Liver (tissue), 9 donors: ENCODE data around the gene MAL. TPM values are rescaled to one million over a fixed set of nuclear protein-coding genes. Genes with fewer than 3 reads are reported as not detected.

Source experiments
- DNase-seq: peaks from one replicate; pipeline ENCODE4 v3.0.0-alpha.2; 2017; ENCODE audit warnings: low spot score
- H3K27ac ChIP-seq, 2 donors: one replicate each; pipeline ENCODE4 v1.7.0; 2013; ENCODE audit warnings: inconsistent platforms in 2 of 2, low read length in 2 of 2, control low read depth in 1 of 2, low read depth in 1 of 2, mild to moderate bottlenecking in 1 of 2
- H3K27me3 ChIP-seq, 4 donors: one replicate each; pipeline versions ENCODE4 v1.6.1 to v1.7.0; 2013; ENCODE audit warnings: low read length in 3 of 4, inconsistent platforms in 1 of 4, mild to moderate bottlenecking in 1 of 4, moderate library complexity in 1 of 4; ENCODE audit not compliant: control insufficient read depth in 4 of 4, insufficient read depth in 4 of 4
- H3K36me3 ChIP-seq, 4 donors: one replicate each; pipeline versions ENCODE4 v1.6.1 to v1.7.0; 2013; ENCODE audit warnings: low read length in 3 of 4, mild to moderate bottlenecking in 3 of 4, low read depth in 1 of 4, moderate library complexity in 1 of 4; ENCODE audit not compliant: control insufficient read depth in 4 of 4, insufficient read depth in 3 of 4
- H3K4me1 ChIP-seq, 4 donors: one replicate each; pipeline versions ENCODE4 v1.6.1 to v1.7.0; 2013; ENCODE audit warnings: low read length in 3 of 4, mild to moderate bottlenecking in 3 of 4, moderate library complexity in 1 of 4; ENCODE audit not compliant: control insufficient read depth in 4 of 4, insufficient read depth in 4 of 4
- H3K4me3 ChIP-seq, 3 donors: one replicate each; pipeline versions ENCODE4 v1.6.1 to v1.7.0; 2013; ENCODE audit warnings: low read length in 3 of 3, control low read depth in 1 of 3, low read depth in 1 of 3, mild to moderate bottlenecking in 1 of 3
- H3K9ac ChIP-seq, 2 donors: one replicate each; pipeline ENCODE4 v1.7.0; 2013; ENCODE audit warnings: low read length in 2 of 2, mild to moderate bottlenecking in 2 of 2, moderate library complexity in 2 of 2, control low read depth in 1 of 2, low read depth in 1 of 2
- H3K9me3 ChIP-seq, 4 donors: one replicate each; pipeline versions ENCODE4 v1.6.1 to v1.7.0; 2013; ENCODE audit warnings: low read length in 3 of 4; ENCODE audit not compliant: control insufficient read depth in 4 of 4
- ATF3 ChIP-seq: IDR thresholded peaks from 2 replicates; pipeline ENCODE4 v1.6.1; 2016; ENCODE audit warnings: antibody characterized with exemption
- CTCF ChIP-seq: fragments of 150-350 bp; IDR thresholded peaks from 2 replicates; pipeline ENCODE4 v1.5.1; 2017; ENCODE audit warnings: improper control_type of control experiment, low read depth, low read length; ENCODE audit not compliant: missing input control
- EGR1 ChIP-seq, 2 donors: IDR thresholded peaks; 2 replicates each; pipeline ENCODE4 v1.6.1; 2016 to 2018; ENCODE audit warnings: antibody characterized with exemption in 2 of 2, low read depth in 2 of 2
- FOXA1 ChIP-seq: IDR thresholded peaks from 2 replicates; pipeline ENCODE4 v1.6.1; 2016; ENCODE audit warnings: antibody characterized with exemption
- FOXA2 ChIP-seq: IDR thresholded peaks from 2 replicates; pipeline ENCODE4 v1.6.1; 2016; ENCODE audit warnings: antibody characterized with exemption
- GABPA ChIP-seq, 2 donors: IDR thresholded peaks in 1 of 2; conservative IDR thresholded peaks in 1 of 2; 2 replicates each; pipeline ENCODE4 v1.6.1; 2016; ENCODE audit warnings: antibody characterized with exemption in 2 of 2, mild to moderate bottlenecking in 1 of 2, moderate library complexity in 1 of 2
- HNF4A ChIP-seq, 2 donors: conservative IDR thresholded peaks; 2 replicates each; pipeline ENCODE4 v1.6.1; 2016; ENCODE audit warnings: antibody characterized with exemption in 2 of 2, mild to moderate bottlenecking in 2 of 2
- HNF4G ChIP-seq: IDR thresholded peaks from 2 replicates; pipeline ENCODE4 v1.6.1; 2016; ENCODE audit warnings: antibody characterized with exemption
- JUND ChIP-seq, 2 donors: IDR thresholded peaks; 2 replicates each; pipeline ENCODE4 v1.6.1; 2016; ENCODE audit warnings: antibody characterized with exemption in 2 of 2
- MAX ChIP-seq: IDR thresholded peaks from 2 replicates; pipeline ENCODE4 v1.6.1; 2016; ENCODE audit warnings: antibody characterized with exemption
- NR2F2 ChIP-seq: IDR thresholded peaks from 2 replicates; pipeline ENCODE4 v1.6.1; 2016; ENCODE audit warnings: antibody characterized with exemption
- RAD21 ChIP-seq, 2 donors: IDR thresholded peaks; 2 replicates each; pipeline ENCODE4 v1.6.1; 2016; ENCODE audit warnings: antibody characterized with exemption in 2 of 2, mild to moderate bottlenecking in 2 of 2
- REST ChIP-seq: IDR thresholded peaks from 2 replicates; pipeline ENCODE4 v1.6.1; 2016; ENCODE audit warnings: antibody characterized with exemption, mild to moderate bottlenecking
- RXRA ChIP-seq, 2 donors: IDR thresholded peaks; 2 replicates each; pipeline ENCODE4 v1.6.1; 2017 to 2018; ENCODE audit warnings: antibody characterized with exemption in 2 of 2, mild to moderate bottlenecking in 1 of 2
- SP1 ChIP-seq: IDR thresholded peaks from 2 replicates; pipeline ENCODE4 v1.6.1; 2018; ENCODE audit warnings: antibody characterized with exemption, mild to moderate bottlenecking
- TAF1 ChIP-seq: conservative IDR thresholded peaks from 2 replicates; pipeline ENCODE4 v1.6.1; 2016; ENCODE audit warnings: antibody characterized with exemption, mild to moderate bottlenecking
- YY1 ChIP-seq: IDR thresholded peaks from 2 replicates; pipeline ENCODE4 v1.6.1; 2016; ENCODE audit warnings: antibody characterized with exemption, mild to moderate bottlenecking
- ZBTB33 ChIP-seq: IDR thresholded peaks from 2 replicates; pipeline ENCODE4 v1.6.1; 2016; ENCODE audit warnings: antibody characterized with exemption
- WGBS: extraction: QIAGEN DNeasy Blood & Tissue Kit; methylation state at CpG from one replicate; pipeline ENCODE4 v1.1.7; 2013; 5-methylcytosine and 5-hydroxymethylcytosine counted together
- polyA plus RNA-seq, 2 donors: library from polyadenylated mRNA; stranded (reverse) in 1 of 2; unstranded in 1 of 2; fragments of 200-250 nt in 1 of 2; fragments of >200 nt in 1 of 2; fragmentation: Nextera tagmentation in 1 of 2; extraction: Ambion mirVana in 1 of 2; gene quantifications; one replicate each; pipeline versions ENCODE4 v1.2.1 to v1.2.3, GENCODE V29; 2013 to 2015
- total RNA-seq, 2 donors: library from RNA; depleted of rRNA; stranded (reverse); fragments of >200 nt; gene quantifications; one replicate each; pipeline ENCODE4 v1.2.3, GENCODE V29; 2014
- donor health status: healthy.
- donor health status: healthy.
- donor health status: healthy.
- donor health status: healthy.
- donor health status: healthy.

The MAL gene
- total and polyA plus RNA-seq, 4 donors = 0.51 TPM; not detected in 3

GRCh38 chr2:95056461-95057459 lies 31.3 kb downstream of the MAL start:
- peaks cover 0 to 4% (median 0%) of the 10 kb centered on the region in 4 donors for H3K27me3 ChIP-seq
- no peaks in the 10 kb centered on the region for H3K36me3 ChIP-seq
- DNase-seq = no peak
- 83% methylated on average over 15 of the region's 15 CpGs for WGBS
- no peaks in the 10 kb centered on the region for H3K4me1 ChIP-seq
- no peak overlapping the region for H3K27ac ChIP-seq
- no peak overlapping the region for H3K9ac ChIP-seq
- H3K4me3 ChIP-seq = no peak overlapping the region
- TF ChIP-seq HNF4G (no peak), GABPA (IDR thresholded peaks at IDR 0.05 in 1 of 2, conservative IDR thresholded peaks at IDR 0.05 in 1 of 2) (no peak), FOXA2 (no peak), ZBTB33 (no peak), HNF4A (conservative IDR thresholded peaks at IDR 0.05) (no peak), YY1 (no peak), REST (no peak), MAX (no peak), RXRA (IDR thresholded peaks at IDR 0.05) (no peak), JUND (IDR thresholded peaks at IDR 0.05) (no peak), CTCF (no peak), SP1 (no peak), EGR1 (IDR thresholded peaks at IDR 0.05; ENCODE audit: low read depth in 2 of 2) (no peak), FOXA1 (no peak), TAF1 (no peak), ATF3 (no peak), RAD21 (IDR thresholded peaks at IDR 0.05) (no peak), NR2F2 (no peak)
- no peaks in the 10 kb centered on the region for H3K9me3 ChIP-seq
